Trophoblast cell (in vitro differentiated cells and primary cell): ENCODE data around the gene MYRIP.
"Not testable (repeated sequence)": the region's sequence is repeated elsewhere in the genome, so short reads cannot be mapped to it uniquely, and the experiment has no call there.

ENCODE experiments used
- DNase-seq, 2 donors: peaks; one replicate each; pipeline ENCODE4 v3.0.0-alpha.2; 2016
- H2AFZ ChIP-seq: 2 replicates; pipeline ENCODE4 v1.6.1; 2013; ENCODE audit warnings: low read length, moderate library complexity, mild to moderate bottlenecking; ENCODE audit not compliant: insufficient read depth, poor library complexity
- H2AK5ac ChIP-seq: 2 replicates; pipeline ENCODE4 v1.6.1; 2013; ENCODE audit warnings: mild to moderate bottlenecking, low read length
- H2BK120ac ChIP-seq: 2 replicates; pipeline ENCODE4 v1.6.1; 2013; ENCODE audit warnings: low read length, mild to moderate bottlenecking, moderate library complexity; ENCODE audit not compliant: insufficient read depth, poor library complexity
- H2BK12ac ChIP-seq: 2 replicates; pipeline ENCODE4 v1.6.1; 2013; ENCODE audit warnings: mild to moderate bottlenecking, low read length, moderate library complexity
- H2BK5ac ChIP-seq: 2 replicates; pipeline ENCODE4 v1.6.1; 2013; ENCODE audit warnings: low read length, low read depth, moderate library complexity, mild to moderate bottlenecking; ENCODE audit not compliant: poor library complexity
- H3K14ac ChIP-seq: 2 replicates; pipeline ENCODE4 v1.6.1; 2013; ENCODE audit warnings: mild to moderate bottlenecking, low read length
- H3K18ac ChIP-seq: 2 replicates; pipeline ENCODE4 v1.6.1; 2013; ENCODE audit warnings: mild to moderate bottlenecking, low read length
- H3K23ac ChIP-seq: 2 replicates; pipeline ENCODE4 v1.6.1; 2013; ENCODE audit warnings: low read length
- H3K27ac ChIP-seq: 2 replicates; pipeline ENCODE4 v1.5.1; 2013; ENCODE audit warnings: low read depth, mild to moderate bottlenecking, inconsistent platforms, low read length, moderate library complexity
- H3K27me3 ChIP-seq: 2 replicates; pipeline ENCODE4 v1.6.1; 2013; ENCODE audit warnings: inconsistent platforms, mild to moderate bottlenecking, low read length, moderate library complexity; ENCODE audit not compliant: insufficient read depth
- H3K36me3 ChIP-seq, 2 experiments: 1 replicate in 1 of 2; 2 replicates in 1 of 2; pipeline ENCODE4 v1.6.1; 2013; ENCODE audit warnings: low read length in 2 of 2, mild to moderate bottlenecking in 2 of 2, moderate library complexity in 1 of 2; ENCODE audit not compliant: insufficient read depth in 2 of 2, control insufficient read depth in 1 of 2
- H3K4ac ChIP-seq: 2 replicates; pipeline ENCODE4 v1.6.1; 2013; ENCODE audit warnings: low read depth, mild to moderate bottlenecking, low read length, moderate library complexity
- H3K4me1 ChIP-seq, 2 experiments: 1 replicate in 1 of 2; 2 replicates in 1 of 2; pipeline ENCODE4 v1.6.1; 2013; ENCODE audit warnings: low read length in 2 of 2, mild to moderate bottlenecking in 2 of 2, moderate library complexity in 1 of 2; ENCODE audit not compliant: insufficient read depth in 2 of 2, control insufficient read depth in 1 of 2
- H3K4me2 ChIP-seq: 2 replicates; pipeline ENCODE4 v1.6.1; 2013; ENCODE audit warnings: inconsistent platforms, mild to moderate bottlenecking, low read length, moderate library complexity
- H3K4me3 ChIP-seq: 2 replicates; pipeline ENCODE4 v1.5.1; 2013; ENCODE audit warnings: mild to moderate bottlenecking, low read depth, low read length, inconsistent platforms
- H3K79me1 ChIP-seq: one replicate; pipeline ENCODE4 v1.6.1; 2013; ENCODE audit warnings: low read length
- H3K79me2 ChIP-seq: 2 replicates; pipeline ENCODE4 v1.6.1; 2013; ENCODE audit warnings: low read length, mild to moderate bottlenecking; ENCODE audit not compliant: control insufficient read depth, insufficient read depth, poor library complexity
- H3K9ac ChIP-seq: 2 replicates; pipeline ENCODE4 v1.6.1; 2013; ENCODE audit warnings: mild to moderate bottlenecking, low read length
- H3K9me3 ChIP-seq: 2 replicates; pipeline ENCODE4 v1.6.1; 2013; ENCODE audit warnings: low read depth, mild to moderate bottlenecking, control low read depth, inconsistent platforms, low read length; ENCODE audit not compliant: insufficient read depth
- H4K12ac ChIP-seq: 2 replicates; pipeline ENCODE4 v1.6.1; 2013; ENCODE audit warnings: low read depth, mild to moderate bottlenecking, low read length, moderate library complexity
- H4K8ac ChIP-seq: 2 replicates; pipeline ENCODE4 v1.6.1; 2013; ENCODE audit warnings: low read depth, mild to moderate bottlenecking, low read length, moderate library complexity
- H4K91ac ChIP-seq: one replicate; pipeline ENCODE4 v1.6.1; 2013; ENCODE audit warnings: low read depth, mild to moderate bottlenecking, low read length, moderate library complexity
- WGBS: extraction: QIAGEN DNeasy Blood & Tissue Kit; methylation state at CpG from one replicate; pipeline ENCODE4 v1.1.7; 2013; ENCODE audit warnings: missing lambda C conversion rate; ENCODE audit not compliant: insufficient read length, insufficient coverage; ENCODE audit errors: extremely low coverage; 5-methylcytosine and 5-hydroxymethylcytosine counted together

Gene MYRIP

DNA sequence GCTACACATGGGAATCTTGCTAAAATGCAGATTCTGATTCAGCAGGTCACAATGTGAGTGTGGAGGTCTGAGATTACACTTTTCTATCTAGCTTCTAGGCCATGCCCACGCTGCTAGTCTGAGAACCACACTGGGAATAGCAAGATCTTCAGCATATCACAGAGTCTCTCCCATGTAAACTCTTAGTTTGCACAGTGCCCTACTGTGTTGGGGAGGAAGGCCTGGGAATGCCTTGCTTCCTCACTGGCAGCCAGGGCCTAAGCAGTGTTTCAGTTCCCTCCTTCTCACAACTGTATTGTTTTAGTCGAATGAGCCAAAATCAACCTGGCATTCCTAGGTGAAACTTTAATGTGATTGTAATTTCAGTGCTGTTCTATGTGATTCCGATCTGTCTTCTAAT is 320.1 kb downstream of the MYRIP start:
- H2AFZ ChIP-seq, result no peak overlapping the region
- no peak overlapping the region for H2BK120ac ChIP-seq
- H3K27ac ChIP-seq, result no peak overlapping the region
- no peaks in the 10 kb centered on the region for H3K4me1 ChIP-seq
- H3K79me2 ChIP-seq, result no peaks in the 10 kb centered on the region
- no peak overlapping the region for H2BK12ac ChIP-seq
- no peak overlapping the region for H3K14ac ChIP-seq
- H3K9me3 ChIP-seq, result peaks cover 6% of the 10 kb centered on the region
- no peaks in the 10 kb centered on the region for H3K36me3 ChIP-seq
- DNase-seq, result no peak
- no peaks in the 10 kb centered on the region for H3K79me1 ChIP-seq
- H3K27me3 ChIP-seq, result no peaks in the 10 kb centered on the region
- H3K4me3 ChIP-seq, result no peak overlapping the region
- no peak overlapping the region for H3K9ac ChIP-seq
- H4K12ac ChIP-seq, result no peak overlapping the region
- no peak overlapping the region for H4K91ac ChIP-seq
- no peak overlapping the region for H3K23ac ChIP-seq
- H4K8ac ChIP-seq, result no peak overlapping the region
- H2AK5ac ChIP-seq, result no peak overlapping the region
- no peak overlapping the region for H2BK5ac ChIP-seq
- no peak overlapping the region for H3K18ac ChIP-seq
- no peak overlapping the region for H3K4ac ChIP-seq
- WGBS, result no CpG with 5 or more reads among the region's 3 CpGs
- no peak overlapping the region for H3K4me2 ChIP-seq

DNA sequence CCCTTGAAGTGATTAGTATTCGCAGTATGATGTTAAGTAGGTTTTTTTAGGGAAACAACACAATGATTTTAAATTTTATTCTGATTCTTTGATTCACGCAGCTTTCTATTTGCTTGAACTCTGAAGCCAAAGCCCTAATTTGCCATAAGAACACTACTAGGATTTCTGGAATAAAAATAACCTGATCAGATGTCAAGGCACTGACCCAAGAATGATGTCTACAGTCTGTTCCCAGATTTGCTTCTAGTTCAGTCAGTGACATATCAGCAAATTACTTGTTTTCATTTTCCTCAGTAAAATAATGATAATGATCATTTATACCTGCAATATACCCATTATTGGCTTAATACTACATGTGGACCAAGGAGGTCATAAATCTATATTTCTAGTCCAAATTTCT is 320.6 kb downstream of the MYRIP start:
- Histone ChIP-seq H2BK120ac (no peak overlapping the region), H3K4me3 (no peak overlapping the region), H4K8ac (no peak overlapping the region), H3K27me3 (no peaks in the 10 kb centered on the region), H2BK12ac (no peak overlapping the region), H3K18ac (no peak overlapping the region), H3K4me2 (no peak overlapping the region), H3K23ac (no peak overlapping the region), H4K91ac (no peak overlapping the region), H3K4me1 (no peaks in the 10 kb centered on the region), H4K12ac (no peak overlapping the region), H3K27ac (no peak overlapping the region), H2BK5ac (no peak overlapping the region), H3K4ac (no peak overlapping the region), H3K14ac (no peak overlapping the region), H3K9ac (no peak overlapping the region), H2AK5ac (no peak overlapping the region), H3K79me2 (no peaks in the 10 kb centered on the region), H3K36me3 (no peaks in the 10 kb centered on the region), H2AFZ (no peak overlapping the region), H3K79me1 (no peaks in the 10 kb centered on the region), H3K9me3 (peaks cover 6% of the 10 kb centered on the region)
- no CpG with 5 or more reads among the region's 2 CpGs for WGBS
- no peak for DNase-seq

DNA sequence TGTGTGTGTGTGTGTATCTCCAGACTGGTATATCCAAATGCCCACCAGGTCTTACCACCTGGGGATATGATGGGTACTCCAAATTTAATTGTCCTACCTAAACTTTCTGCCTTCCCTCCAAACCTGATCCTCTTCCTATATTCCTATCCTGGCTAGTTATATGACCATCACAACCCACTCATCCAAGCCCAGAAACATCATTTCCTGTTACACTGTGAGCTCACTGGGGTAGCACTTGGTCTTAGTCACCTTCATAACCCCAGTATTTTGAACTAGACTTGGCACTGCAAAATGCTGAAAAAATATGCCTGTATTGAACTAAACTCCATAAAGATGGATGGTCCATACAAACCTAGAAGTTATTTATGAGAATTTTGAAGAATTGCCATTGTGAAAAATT is 321.3 kb downstream of the MYRIP start:
- no peak overlapping the region for H3K9ac ChIP-seq
- H4K12ac ChIP-seq, result no peak overlapping the region
- no peak overlapping the region for H3K23ac ChIP-seq
- H3K27me3 ChIP-seq, result no peaks in the 10 kb centered on the region
- H3K18ac ChIP-seq, result no peak overlapping the region
- peaks cover 6% of the 10 kb centered on the region for H3K9me3 ChIP-seq
- H3K4me1 ChIP-seq, result no peaks in the 10 kb centered on the region
- no peak for DNase-seq
- H3K4ac ChIP-seq, result no peak overlapping the region
- H3K4me3 ChIP-seq, result no peak overlapping the region
- H2BK5ac ChIP-seq, result no peak overlapping the region
- H2AFZ ChIP-seq, result no peak overlapping the region
- no peak overlapping the region for H3K4me2 ChIP-seq
- H2AK5ac ChIP-seq, result no peak overlapping the region
- no peak overlapping the region for H4K91ac ChIP-seq
- H3K14ac ChIP-seq, result no peak overlapping the region
- no peak overlapping the region for H2BK120ac ChIP-seq
- no peak overlapping the region for H4K8ac ChIP-seq
- H2BK12ac ChIP-seq, result no peak overlapping the region
- H3K79me1 ChIP-seq, result no peaks in the 10 kb centered on the region
- no peaks in the 10 kb centered on the region for H3K79me2 ChIP-seq
- no peaks in the 10 kb centered on the region for H3K36me3 ChIP-seq
- H3K27ac ChIP-seq, result no peak overlapping the region

DNA sequence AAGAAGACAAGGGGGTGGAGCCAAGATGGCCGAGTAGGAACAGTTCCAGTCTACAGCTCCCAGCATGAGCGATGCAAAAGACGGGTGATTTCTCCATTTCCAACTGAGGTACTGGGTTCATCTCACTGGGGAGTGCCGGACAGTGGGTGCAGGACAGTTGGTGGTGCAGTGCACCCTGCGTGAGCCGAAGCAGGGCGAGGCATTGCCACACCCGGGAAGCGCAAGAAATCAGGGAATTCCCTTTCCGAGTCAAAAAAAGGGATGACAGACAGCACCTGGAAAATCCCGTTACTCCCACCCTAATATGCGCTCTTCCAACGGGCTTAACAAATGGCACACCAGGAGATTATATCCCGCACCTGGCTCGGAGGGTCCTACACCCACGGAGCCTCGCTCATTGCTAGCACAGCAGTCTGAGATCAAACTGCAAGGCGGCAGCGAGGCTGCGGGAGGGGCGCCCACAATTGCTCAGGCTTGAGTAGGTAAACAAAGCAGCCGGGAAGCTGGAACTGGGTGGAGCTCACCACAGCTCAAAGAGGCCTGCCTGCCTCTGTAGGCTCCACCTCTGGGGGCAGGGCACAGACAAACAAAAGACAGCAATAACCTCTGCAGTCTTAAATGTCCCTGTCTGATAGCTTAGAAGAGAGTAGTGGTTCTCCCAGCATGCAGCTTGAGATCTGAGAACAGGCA is 324.6 kb downstream of the MYRIP start:
- not testable (repeated sequence) for H3K14ac ChIP-seq, H3K18ac ChIP-seq, H4K12ac ChIP-seq, H3K36me3 ChIP-seq, H2AK5ac ChIP-seq, H4K8ac ChIP-seq, H2AFZ ChIP-seq, H3K9ac ChIP-seq, DNase-seq, H3K27ac ChIP-seq, H3K79me2 ChIP-seq, H3K4ac ChIP-seq, H2BK12ac ChIP-seq, H3K4me3 ChIP-seq, H3K27me3 ChIP-seq, H4K91ac ChIP-seq, H3K4me2 ChIP-seq, H2BK120ac ChIP-seq, H3K9me3 ChIP-seq, H3K79me1 ChIP-seq, H2BK5ac ChIP-seq, H3K23ac ChIP-seq, H3K4me1 ChIP-seq
- no CpG with 5 or more reads among the region's 22 CpGs for WGBS
